GM23338 (cell line): ENCODE results near the gene CDH8.

Source experiments
- CREB1 ChIP-seq: fragments of 250-450 bp; sonication (Bioruptor Pico); IDR thresholded peaks from 2 replicates; pipeline ENCODE4 v1.5.0; 2020; ENCODE audit warnings: low read depth, mild to moderate bottlenecking, moderate library complexity
- CTCF ChIP-seq, 2 experiments: fragments of 200-600 bp in 1 of 2; sonication (generic) in 1 of 2; conservative IDR thresholded peaks; 2 replicates each; pipeline versions ENCODE4 v1.5.1 to v1.6.1; 2016 to 2017; ENCODE audit warnings: antibody characterized with exemption in 2 of 2, low read depth in 2 of 2, mild to moderate bottlenecking in 2 of 2, moderate library complexity in 1 of 2
- ETS1 ChIP-seq: IDR thresholded peaks from 2 replicates; pipeline ENCODE4 v1.6.1; 2016; ENCODE audit warnings: antibody characterized with exemption
- EZH2 ChIP-seq: fragments of 200-600 bp; sonication (generic); IDR thresholded peaks from one replicate; pipeline ENCODE4 v1.8.0; 2017; ENCODE audit warnings: antibody characterized with exemption, mild to moderate bottlenecking, low read depth; ENCODE audit not compliant: unreplicated experiment
- EZH2phosphoT487 ChIP-seq: fragments of 200-600 bp; sonication (generic); IDR thresholded peaks from one replicate; pipeline ENCODE4 v1.8.1; 2018; ENCODE audit warnings: antibody characterized with exemption; ENCODE audit not compliant: unreplicated experiment
- JUNB ChIP-seq: IDR thresholded peaks from one replicate; pipeline ENCODE4 v1.6.1; 2016; ENCODE audit warnings: antibody characterized with exemption; ENCODE audit not compliant: unreplicated experiment
- POLR2AphosphoS5 ChIP-seq: IDR thresholded peaks from 2 replicates; pipeline ENCODE4 v1.6.1; 2016; ENCODE audit warnings: antibody characterized with exemption, low read depth
- REST ChIP-seq: IDR thresholded peaks from one replicate; pipeline ENCODE4 v1.6.1; 2018; ENCODE audit warnings: antibody characterized with exemption; ENCODE audit not compliant: unreplicated experiment
- STAT1 ChIP-seq: IDR thresholded peaks from one replicate; pipeline ENCODE4 v1.6.1; 2016; ENCODE audit warnings: antibody characterized with exemption; ENCODE audit not compliant: unreplicated experiment
- ZNF114 ChIP-seq: fragments of 250-450 bp; sonication (Bioruptor Pico); IDR thresholded peaks from 2 replicates; pipeline ENCODE4 v1.5.0; 2020; ENCODE audit warnings: mild to moderate bottlenecking, moderate library complexity
- ZNF331 ChIP-seq: fragments of 250-450 bp; sonication (Bioruptor Pico); IDR thresholded peaks from 2 replicates; pipeline ENCODE4 v1.5.0; 2020; ENCODE audit warnings: low read depth, mild to moderate bottlenecking, moderate library complexity

GRCh38 chr16:61797961-61798507 is 238.2 kb downstream of the CDH8 start:
- no peak for TF ChIP-seq EZH2phosphoT487
- no peak for TF ChIP-seq EZH2
- TF ChIP-seq REST = no peak
- TF ChIP-seq CTCF (conservative IDR thresholded peaks at IDR 0.05; ENCODE audit: low read depth in 2 of 2) = no peak
- TF ChIP-seq ZNF114 (CRISPR knock-in tag) = no peak
- TF ChIP-seq ZNF331 = no peak
- TF ChIP-seq POLR2AphosphoS5 = no peak
- no peak for TF ChIP-seq STAT1
- TF ChIP-seq CREB1 = no peak
- TF ChIP-seq JUNB = no peak
- TF ChIP-seq ETS1 = no peak
